HG03457 (cell line): ENCODE measurements around the gene WDFY3.

ENCODE experiments used
- ATAC-seq: cut with Tn5 transposase; IDR thresholded peaks from one replicate; pipeline ENCODE4 v1.9.1; 2021; ENCODE audit warnings: moderate number of reproducible peaks; ENCODE audit not compliant: unreplicated experiment

WDFY3 gene

DNA sequence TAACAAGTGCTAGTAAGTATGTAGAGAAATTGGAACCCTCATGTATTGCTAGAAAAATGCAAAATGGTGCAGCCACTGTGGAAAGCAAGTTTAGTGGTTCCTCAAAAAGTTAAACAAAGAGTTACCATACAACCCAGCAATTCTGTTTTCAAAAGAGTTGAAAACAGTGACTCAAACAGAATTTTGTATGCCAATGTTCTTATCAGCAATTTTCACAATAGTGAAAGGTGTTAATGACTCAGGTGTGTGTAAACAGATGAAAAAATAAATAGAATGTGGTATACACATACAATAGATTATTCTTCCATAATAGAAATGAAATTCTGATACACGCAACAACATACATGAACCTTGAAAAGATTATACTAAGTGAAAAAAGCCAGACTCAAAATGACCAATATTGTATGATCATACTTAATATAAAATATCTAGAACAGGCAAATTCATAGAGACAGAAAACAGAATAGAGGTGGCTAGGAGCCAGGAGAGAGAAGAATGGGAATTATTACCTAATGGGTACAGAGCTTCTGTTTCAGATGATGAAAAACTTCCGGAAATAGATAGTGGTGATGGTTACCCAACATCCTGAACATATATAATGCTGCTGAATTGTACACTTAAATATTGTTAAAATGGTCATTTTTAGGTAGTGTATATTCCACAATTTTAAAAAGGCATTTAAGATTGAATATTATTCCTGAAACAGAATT is 51.6 kb downstream of the WDFY3 start:
- no peak for ATAC-seq

DNA sequence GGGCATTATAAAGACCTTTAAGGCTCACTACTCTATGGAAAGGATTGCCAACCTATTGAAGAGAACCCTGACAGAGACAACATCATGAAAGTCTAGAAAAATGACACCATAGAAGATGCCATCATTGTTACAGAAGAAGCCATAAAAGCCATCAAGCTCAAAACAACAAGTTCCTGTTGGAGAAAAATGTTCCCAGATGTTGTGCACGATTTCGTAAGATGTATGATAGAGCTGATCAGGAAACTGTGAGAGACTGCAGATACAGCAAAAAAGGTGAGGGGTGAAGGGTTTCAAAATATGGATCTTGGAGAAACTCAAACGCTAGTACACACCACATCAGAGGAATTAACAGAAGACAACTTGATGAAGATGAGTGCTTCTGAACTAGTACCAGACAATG is 53.3 kb downstream of the WDFY3 start:
- ATAC-seq, result no peak

DNA sequence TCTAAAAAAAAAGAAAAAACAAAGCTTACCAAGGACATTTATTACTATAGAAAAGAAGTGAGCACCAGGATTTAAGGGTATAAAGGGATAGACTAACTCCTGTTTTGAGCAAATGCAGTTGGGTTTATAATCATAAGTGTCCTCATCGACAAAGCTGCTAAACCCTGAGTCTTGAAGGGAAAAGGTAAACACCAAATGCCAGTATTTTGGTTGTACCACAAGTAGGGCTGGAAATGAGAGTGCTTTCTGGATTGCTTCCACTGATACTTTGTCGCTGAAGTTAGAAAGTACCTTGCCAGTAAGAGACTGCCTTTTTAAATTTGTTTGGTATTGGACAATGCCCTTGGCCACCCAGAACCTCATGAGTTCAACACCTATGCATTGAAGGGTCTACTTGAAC is 53.7 kb downstream of the WDFY3 start:
- ATAC-seq, result no peak

DNA sequence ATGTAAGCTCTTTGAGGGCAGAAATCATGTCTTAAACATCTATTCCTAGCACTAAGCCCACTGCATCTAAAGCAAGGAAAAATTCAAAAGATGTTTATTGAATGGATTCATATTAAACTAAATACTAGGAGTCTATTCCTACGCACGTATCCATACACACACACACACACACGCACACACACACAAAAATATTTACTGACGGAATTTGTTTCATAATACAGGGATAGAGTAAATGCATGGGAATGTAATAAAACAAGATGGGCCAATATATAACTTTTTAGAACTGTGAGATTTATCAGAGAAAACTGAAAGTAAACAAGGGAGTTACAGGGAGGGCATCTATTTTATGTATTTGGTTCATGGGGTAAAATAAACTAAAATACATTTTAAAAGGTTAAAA is 57.6 kb downstream of the WDFY3 start:
- ATAC-seq, result no peak

DNA sequence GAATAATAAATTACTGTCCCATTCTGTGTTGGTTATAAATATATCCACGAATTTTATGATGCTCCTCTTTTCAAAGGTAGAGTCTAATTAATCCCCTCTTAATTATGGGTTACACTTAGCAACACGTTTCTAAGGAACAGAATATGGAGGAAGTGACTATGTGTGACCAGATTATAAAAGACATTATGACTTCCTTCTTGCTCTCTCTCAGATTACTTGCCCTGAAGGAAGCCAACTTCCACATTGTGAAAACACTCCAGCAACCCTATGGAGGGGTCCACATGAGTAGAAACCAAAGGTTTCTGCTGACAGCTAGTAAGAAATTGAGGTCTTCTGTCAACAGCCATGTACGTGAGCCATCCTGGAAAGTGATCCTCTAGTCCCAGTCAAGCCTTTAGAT is 59.3 kb downstream of the WDFY3 start:
- no peak for ATAC-seq

DNA sequence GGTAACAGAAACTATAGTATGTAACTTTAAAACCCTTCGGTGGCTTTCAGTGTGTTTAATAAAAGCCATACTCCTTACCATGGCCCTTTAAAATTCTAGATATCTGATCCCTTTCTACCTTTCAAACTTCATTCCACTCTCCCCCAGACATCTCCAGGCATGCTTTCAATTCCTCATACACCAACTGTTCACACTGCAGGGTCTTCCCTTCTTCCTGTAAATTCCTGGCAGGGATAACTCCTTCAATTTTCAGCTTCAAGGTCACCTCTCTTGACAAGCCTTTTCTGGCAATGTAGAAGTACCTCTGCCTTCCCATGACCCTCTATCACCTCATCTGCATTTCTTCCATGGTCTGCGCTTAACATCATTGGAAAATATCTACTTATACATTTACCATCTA is 60.8 kb downstream of the WDFY3 start:
- no peak for ATAC-seq

DNA sequence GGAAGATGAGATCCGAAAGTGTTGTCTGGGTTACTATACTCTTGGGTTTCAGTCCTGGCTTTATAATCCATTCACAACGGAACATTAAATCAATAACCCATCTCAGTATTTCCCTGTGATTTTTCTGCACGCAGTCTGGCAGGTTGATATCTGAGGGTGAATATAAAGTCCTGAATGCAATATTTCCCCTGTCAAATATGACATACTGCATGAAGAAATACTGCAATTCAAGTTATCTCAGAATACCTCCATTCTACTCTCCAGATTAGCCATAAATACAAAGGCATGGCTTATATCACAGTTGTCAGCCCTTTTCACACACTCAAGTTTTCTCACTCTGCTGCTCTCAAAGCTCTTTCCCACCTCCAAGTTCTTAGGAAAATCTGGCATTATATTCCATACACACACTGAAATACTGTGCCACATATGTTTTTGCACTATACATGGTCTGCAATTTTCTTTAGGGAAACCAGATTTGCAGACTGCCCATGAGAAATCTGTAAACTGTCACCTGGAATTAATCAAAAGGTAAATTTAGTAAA is 64.7 kb downstream of the WDFY3 start:
- ATAC-seq, result no peak

DNA sequence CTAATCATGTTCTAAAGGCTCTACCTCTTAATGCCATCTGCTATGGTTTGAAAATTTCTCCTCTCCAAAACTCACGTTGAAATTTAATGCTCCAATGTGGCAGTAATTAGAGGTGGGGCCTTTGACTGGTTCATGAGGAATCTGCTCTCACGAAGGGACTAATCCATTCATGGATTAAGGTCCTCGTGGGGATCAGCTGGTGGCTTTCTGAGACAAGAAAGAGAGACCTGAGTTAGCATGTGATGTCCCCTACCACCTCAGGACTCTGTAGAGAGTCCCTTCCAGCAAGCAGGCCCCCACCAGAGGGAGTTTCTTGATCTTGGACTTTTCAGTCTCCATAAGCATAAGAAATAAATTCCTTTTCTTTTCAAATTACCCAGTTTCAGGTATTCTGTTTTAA is 65.3 kb downstream of the WDFY3 start:
- no peak for ATAC-seq

DNA sequence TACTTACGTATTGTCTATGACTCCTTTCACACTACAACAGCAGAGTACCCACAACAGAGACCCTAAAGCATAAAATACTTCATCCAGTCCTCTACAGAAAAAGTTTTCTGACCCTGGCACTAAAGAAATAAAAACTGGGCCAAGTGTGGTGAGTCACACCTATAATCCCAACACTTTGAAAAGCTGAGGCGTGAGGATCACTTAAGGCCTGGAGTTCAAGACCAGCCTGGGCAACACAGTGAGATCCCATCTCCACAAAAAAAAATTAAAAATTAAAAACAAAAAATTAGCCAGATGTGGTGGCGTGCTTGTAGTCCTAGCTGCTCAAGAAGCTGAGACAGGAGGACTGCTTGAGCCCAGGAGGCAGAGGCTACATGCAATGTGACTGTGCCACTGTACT is 66.9 kb downstream of the WDFY3 start:
- no peak for ATAC-seq

DNA sequence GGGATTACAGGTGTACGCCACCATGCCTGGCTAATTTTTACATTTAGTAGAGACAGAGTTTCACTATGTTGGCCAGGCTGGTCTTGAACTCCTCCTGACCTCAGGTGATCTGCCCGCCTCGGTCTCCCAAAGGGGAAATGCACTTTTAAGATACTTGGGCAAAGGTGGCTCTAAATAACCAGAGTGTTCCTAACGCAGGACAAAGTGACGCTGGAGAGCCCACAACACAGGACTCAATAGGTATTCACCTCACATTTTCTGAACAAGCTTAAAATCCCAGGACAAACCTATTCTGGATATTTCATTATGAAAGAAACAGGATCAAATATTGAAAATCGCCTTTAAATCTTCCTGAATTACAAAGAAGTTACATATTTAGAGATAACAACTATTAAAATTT is 69.0 kb downstream of the WDFY3 start:
- no peak for ATAC-seq

DNA sequence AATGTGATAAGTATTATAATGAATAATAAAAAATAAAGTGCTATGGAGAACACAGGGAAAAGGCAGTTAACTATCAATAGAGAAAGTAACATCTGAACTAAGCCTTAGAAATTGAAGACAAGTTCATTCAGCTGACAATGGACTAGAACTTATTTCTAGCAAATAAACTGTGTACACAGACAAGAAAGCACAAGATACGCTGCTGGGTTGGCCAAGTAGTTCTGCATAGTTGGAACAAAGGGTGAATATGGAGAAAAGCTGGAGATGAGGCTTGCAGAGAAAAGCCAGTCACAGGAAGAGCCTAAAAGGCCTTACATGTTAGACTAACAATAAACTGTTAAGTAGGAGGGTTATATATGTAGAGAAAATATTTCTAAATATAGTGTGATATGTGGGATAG is 71.2 kb downstream of the WDFY3 start:
- no peak for ATAC-seq

DNA sequence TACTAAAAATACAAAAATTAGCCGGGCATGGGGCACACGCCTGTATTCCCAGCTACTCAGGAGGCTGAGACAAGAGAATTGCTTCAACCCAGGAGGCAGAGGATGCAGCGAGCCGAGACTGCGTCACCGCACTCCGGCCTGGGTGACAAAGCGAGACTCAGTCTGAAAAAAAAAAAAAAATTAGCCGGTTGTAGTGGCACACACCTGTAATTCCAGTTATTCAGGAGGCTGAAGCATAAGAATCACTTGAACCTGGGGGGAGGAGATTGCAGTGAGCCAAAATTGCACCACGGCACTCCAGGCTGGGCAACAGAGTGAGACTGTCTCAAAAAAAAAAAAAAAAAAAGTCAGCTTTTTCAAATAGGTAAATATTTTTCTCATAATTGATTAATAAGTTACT is 71.9 kb downstream of the WDFY3 start:
- ATAC-seq, result no peak

DNA sequence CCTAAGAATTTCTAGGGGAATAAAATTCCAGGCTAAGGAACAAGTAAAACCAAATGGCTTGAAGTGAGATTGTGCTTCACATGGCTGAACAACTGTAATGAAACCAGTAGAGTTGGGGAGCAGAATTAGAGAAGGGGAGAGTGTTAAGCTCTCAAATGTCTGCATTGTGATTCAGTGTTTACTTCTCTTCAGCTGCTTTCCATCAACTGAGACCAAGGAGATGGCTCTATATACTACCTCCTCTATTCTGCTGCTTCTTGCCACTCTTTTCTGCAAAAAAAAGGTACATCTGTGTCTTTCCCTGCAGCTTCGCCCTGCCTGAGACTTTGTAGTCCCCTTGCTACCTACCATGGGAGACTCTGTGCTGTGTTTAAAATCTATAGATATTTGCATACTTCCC is 73.5 kb downstream of the WDFY3 start:
- ATAC-seq, result no peak

DNA sequence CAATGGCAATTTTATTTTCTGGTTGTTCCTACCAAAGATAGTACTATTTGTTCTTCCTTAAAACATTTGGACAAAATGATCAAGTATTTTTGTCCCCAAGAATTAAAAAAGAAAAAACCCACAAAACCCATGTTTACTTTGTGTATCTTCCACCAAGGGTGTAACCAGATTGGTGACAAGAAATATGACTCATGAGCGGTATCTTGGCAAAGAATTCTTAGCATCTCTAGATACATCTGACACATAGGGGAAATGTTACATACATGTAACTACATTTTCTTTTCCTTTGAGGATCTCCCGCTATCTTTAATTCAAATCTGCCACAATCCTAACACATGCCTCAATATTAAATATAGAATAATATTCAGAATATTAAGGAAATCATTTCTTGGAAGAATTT is 78.7 kb downstream of the WDFY3 start:
- ATAC-seq, result no peak

DNA sequence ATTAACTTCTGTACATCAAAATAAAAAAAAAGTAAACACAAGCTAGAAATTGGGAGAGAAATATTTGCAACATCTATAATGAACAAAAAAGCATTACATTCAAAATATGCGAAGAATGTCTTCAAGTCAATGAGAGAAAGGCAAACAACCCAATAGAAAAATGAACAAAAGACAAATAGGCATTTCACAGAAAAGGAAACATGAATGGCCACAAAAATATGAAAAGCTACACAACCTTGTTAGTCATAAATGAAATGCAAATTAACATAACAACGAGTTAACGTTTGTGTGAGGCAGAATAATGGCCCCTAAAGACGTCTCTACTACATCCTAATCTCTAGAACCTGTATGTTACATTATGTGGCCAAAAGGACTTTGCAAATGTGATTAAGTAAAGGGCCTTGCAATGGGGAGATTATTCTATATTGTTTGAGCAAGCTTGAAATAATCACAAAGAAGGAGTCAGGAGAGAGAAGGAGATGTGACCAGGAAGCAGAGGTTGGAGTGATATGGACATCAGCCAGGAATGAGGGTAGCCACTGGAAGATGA is 86.8 kb downstream of the WDFY3 start:
- no peak for ATAC-seq

DNA sequence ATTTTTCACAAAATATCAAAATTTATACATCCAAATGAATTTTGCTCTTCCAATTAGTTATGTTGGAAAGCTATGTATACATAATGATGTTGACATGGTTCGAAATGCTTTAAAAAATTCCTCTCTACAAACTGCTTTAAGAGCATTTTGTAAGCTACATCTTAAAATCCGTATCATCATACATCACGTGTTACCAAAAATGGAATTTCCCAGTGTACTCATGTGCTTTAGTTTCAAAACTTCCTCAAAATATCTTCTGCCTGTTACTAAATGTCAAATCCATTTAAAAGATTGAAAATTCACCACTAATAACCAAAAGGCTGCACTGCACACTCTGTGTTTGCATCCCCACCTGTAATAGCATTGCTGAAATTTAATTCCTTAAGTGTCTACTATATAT is 87.9 kb downstream of the WDFY3 start:
- no peak for ATAC-seq

DNA sequence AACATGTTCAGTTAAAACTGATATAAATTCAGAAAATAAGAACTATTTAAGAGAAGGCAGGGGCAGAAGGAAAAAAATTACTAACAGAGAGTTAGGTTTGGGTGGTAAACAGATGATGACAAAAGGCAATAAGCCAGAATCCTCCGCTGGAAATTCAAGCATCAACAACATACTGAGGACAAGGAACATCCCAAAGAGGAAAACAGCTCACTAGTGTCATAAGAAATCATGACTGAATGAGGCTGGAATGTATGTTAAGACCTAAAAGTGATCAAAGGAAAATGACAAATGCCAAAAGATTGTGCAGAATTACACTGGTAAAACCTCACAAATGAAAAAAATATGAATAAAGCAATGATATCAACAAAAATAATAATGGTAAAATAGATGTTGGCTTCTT is 88.4 kb downstream of the WDFY3 start:
- ATAC-seq, result no peak

DNA sequence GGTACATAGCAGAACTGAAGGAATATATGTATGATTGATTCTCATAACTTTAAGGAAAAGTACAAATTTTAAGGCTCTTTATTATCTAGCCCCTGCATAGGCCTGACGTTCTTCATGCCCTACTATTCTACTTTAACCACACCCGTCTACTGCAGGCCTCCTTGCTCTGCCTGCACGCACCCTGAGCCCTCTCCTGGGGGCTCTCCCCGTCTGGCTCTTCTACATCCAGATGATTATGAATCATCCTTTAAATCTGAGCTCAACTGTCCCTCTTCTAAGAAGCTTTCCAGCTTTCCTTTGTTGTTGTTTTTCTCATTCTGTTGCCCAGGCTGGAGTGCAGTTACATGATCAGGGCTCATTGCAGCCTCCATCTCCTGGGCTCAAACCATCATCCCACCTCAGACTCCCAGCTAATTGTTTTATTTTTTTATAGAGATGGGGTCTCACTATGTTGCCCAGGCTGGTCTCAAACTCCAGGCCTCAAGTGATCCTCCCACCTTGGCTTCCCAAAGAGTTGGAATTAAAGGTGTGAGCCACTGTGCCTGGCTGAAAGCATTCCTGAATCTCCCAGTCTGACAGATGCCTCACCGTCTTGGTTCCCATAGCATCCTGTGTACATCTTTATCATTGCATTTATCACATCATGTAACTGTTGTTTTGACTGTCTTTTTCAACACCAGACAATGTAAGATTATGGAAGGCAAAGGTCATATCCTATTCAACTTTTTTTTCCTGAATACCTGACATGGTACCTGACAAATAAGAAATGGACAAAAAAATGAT is 89.2 kb downstream of the WDFY3 start:
- ATAC-seq, result no peak

DNA sequence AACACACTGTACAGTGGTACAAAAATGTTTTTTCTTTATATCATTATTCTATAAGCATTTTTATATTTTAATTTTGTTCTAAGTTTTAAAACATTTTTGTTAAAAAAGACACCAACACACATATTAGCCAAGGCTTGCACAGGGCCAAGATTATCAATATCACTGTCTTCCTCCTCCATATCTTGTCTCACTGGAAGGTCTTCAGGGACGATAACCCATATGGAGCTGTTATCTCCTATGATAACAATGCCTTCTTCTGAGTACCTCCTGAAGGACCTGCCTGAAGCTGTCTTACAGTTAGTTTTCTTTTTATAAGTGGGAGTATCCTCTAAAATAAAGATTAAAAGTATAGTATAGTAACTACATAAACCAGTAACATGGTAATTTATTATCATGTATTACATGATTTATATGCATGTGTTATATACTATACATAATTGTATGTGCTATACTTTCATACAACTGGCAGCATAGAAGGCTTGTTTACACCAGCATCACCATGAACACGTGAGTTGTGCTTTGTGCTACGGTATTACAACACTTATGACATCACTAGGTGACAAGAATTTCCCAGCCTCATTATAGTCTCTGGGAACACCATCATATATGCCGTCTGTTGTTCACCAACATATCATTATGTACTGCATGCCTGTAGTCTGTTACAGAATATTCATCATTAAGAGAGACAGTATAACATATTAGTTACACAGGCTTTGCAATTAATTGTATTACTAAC is 90.7 kb downstream of the WDFY3 start:
- no peak for ATAC-seq

DNA sequence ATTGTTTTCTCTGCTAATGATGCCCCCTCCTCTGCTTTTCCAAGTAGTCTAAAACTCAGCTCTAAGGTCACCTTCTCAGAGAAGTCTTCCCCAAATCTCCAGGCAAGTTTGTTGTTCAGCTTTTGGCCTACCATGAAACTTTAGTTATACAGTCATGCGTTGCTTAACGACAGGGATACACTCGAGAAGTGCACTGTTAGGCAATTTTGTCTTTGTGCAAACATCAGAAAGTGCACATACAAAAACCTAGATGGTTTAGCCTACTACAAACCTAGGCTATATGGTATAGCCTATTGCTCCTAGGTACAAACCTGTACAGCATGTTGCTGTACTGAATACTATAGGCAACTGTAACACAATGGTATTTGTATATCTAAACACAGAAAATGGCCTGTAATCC is 91.9 kb downstream of the WDFY3 start:
- ATAC-seq, result no peak

DNA sequence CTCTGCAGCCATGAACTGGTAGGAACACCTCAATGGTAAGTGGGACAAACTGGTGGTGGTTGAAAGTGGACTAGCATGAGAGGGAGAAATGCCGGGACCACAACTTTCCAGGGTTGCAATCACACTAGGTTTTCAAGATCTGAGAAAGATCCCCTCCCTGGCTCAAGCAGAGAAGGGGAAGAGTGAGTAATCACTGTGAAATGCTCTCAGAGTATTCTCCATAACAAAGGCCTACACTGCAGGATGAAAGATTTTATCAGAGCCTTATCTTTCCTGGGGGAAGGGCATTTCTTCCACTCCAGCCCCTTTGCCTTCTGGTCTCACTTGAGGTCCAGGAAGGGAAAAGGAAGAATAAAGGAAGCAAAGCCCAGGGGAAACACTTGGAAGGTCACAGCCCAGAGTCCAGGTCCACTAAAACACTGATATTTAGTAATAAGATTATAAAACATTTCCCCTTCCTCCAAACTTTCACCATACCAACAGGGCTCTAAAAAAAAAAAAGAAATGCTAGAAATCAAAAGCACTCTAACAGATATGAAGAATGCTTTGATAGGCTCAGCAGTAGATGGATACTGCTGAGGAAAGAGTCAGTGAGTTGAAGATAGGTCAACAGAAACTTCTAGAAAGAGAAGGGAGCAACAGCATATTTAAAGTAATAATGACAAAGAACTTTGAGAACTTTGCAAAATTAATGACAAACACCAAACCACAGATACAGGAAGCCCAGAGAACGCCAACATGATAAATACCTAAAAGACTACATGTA is 95.9 kb downstream of the WDFY3 start:
- no peak for ATAC-seq
